ENCODE data around the gene TBC1D13. TPM values are rescaled to one million over a fixed set of nuclear protein-coding genes. Genes with fewer than 3 reads are reported as not detected.

The TBC1D13 gene
- total and polyA plus RNA-seq, 2 of the 13 experiments (the other 11 are each of a cell fraction or from before 2014, with no cell fraction given): 17.9 to 19.7 TPM

- TF ChIP-seq NFAT5 (CRISPR knock-in tag; IDR thresholded peaks at IDR 0.05) (no peak), TP53 (CRISPR knock-in tag; conservative IDR thresholded peaks at IDR 0.05) (0 out of 2 replicates have a peak, but pooled peaks have one; percentile 60), HNF1A (IDR thresholded peaks at IDR 0.05; ENCODE audit: low read depth) (no peak), HNF1A (CRISPR knock-in tag; IDR thresholded peaks at IDR 0.05; ENCODE audit: borderline replicate concordance) (no peak), DRAP1 (CRISPR knock-in tag; IDR thresholded peaks at IDR 0.05) (peak; percentile 100), MYPOP (CRISPR knock-in tag; IDR thresholded peaks at IDR 0.05) (no peak; the same call in none of the 2 replicates), SP1 (IDR thresholded peaks at IDR 0.05) (no peak), SP1 (CRISPR knock-in tag; IDR thresholded peaks at IDR 0.05) (peak; percentile 82; the same call in 1 of the 2 replicates), FOXJ3 (CRISPR knock-in tag; IDR thresholded peaks at IDR 0.05; ENCODE audit: borderline replicate concordance) (peak; percentile 12; the same call in 1 of the 2 replicates), NCOA1 (CRISPR knock-in tag; IDR thresholded peaks at IDR 0.05) (no peak), SNAI1 (CRISPR knock-in tag; IDR thresholded peaks at IDR 0.05; ENCODE audit: borderline replicate concordance) (no peak), ZNF414 (CRISPR knock-in tag; IDR thresholded peaks at IDR 0.05) (peak; percentile 78; the same call in 1 of the 2 replicates), PTBP1 (IDR thresholded peaks at IDR 0.05; ENCODE audit: low read depth, low read length, poor library complexity, severe bottlenecking) (peak; percentile 34), ZNF615 (CRISPR knock-in tag; IDR thresholded peaks at IDR 0.05; ENCODE audit: borderline replicate concordance) (peak; percentile 34; the same call in 1 of the 2 replicates)
Measured at GRCh38 chr9:128818099-128818838, 31.2 kb downstream of the TBC1D13 start, which contains the start of gene ENDOG (continued).
